Jurkat, Clone E6-1 (cell line): ENCODE results near the gene CACNA1H.

Experiments
- DNase-seq: peaks from one replicate; pipeline ENCODE4 v3.0.0-alpha.2; 2011; ENCODE audit warnings: low read depth, low spot score
- H3K4me3 ChIP-seq: 2 replicates; pipeline ENCODE4 v1.5.1; 2011; ENCODE audit warnings: mild to moderate bottlenecking, low read length, control low read depth, moderate library complexity

The CACNA1H gene

DNA sequence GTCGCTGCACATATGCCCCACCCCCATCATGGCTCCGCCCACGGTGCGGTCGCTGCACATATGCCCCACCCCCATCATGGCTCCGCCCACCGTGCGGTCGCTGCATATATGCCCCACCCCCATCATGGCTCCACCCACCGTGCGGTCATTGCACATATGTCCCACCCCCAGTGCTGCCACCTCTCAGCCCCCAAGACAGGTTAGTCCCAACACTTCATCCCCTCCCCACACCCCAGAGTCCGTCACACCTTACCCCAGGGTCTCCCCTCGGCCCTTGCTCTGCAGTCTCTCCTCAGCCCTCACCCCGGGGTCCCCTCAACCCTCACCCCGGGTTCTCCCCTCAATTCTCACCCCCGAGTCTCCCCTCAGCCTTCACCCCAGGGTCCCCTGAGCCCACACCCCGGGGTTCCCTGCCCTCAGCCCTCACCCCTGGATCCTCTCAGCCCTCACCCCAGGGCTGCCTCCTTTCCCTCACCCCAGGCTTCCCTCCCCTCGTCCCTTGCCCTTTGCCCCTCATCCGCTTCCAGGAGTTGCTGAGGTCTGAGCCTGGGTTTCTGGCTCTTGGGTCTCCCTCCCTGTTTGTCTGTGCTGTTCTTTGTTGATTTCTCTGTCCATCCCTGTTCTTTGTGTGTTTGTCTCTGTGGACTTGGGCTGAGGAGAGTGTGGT lies 46.6 kb downstream of the CACNA1H start:
- H3K4me3 ChIP-seq: no peak overlapping the region
- DNase-seq: no peak

GRCh38 chr16:1200014-1200627 lies 47.2 kb downstream of the CACNA1H start:
- DNase-seq: no peak
- H3K4me3 ChIP-seq: no peak overlapping the region

DNA sequence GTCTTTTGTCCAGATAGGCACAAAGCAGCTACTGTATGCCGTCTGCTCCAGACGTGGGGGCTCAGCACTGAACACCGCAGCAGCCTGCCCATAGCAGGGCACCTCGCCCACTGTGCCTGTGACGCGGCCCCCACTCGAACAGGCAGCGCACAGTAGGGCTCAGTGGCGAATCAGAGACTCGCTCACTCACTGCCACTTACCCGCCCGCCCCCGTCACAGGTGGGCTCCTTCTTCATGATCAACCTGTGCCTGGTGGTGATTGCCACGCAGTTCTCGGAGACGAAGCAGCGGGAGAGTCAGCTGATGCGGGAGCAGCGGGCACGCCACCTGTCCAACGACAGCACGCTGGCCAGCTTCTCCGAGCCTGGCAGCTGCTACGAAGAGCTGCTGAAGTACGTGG lies 48.5 kb downstream of the CACNA1H start:
- no peak overlapping the region for H3K4me3 ChIP-seq
- no peak for DNase-seq

DNA sequence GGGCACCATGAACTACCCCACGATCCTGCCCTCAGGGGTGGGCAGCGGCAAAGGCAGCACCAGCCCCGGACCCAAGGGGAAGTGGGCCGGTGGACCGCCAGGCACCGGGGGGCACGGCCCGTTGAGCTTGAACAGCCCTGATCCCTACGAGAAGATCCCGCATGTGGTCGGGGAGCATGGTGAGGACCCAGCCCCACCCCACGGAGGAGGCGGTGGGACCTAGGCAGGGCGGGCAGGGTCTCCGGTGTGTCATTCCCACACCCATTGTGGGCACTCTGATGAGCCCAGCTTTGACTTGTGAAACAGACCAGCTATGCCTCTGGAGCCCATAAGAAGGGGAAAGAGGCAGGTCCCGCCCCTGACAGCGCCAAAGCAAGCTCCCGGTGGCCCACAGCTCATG lies 49.4 kb downstream of the CACNA1H start:
- no peak overlapping the region for H3K4me3 ChIP-seq
- no peak for DNase-seq

DNA sequence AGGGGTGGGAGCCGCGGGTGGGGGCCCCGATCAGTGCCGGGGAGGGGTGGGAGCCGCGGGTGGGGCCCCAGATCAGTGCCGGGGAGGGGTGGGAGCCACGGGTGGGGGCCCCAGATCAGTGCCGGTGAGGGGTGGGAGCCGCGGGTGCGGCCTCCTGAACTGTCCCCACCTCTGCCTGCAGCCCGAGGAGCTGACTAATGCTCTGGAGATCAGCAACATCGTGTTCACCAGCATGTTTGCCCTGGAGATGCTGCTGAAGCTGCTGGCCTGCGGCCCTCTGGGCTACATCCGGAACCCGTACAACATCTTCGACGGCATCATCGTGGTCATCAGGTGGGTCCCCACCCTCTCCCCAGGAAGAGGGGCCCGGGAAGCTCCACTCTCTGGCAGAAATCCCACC lies 52.0 kb downstream of the CACNA1H start:
- no peak for DNase-seq
- no peak overlapping the region for H3K4me3 ChIP-seq

- no peak for DNase-seq
- H3K4me3 ChIP-seq: no peak overlapping the region
Measured at GRCh38 chr16:1206326-1206725, 53.4 kb downstream of the CACNA1H start.

DNA sequence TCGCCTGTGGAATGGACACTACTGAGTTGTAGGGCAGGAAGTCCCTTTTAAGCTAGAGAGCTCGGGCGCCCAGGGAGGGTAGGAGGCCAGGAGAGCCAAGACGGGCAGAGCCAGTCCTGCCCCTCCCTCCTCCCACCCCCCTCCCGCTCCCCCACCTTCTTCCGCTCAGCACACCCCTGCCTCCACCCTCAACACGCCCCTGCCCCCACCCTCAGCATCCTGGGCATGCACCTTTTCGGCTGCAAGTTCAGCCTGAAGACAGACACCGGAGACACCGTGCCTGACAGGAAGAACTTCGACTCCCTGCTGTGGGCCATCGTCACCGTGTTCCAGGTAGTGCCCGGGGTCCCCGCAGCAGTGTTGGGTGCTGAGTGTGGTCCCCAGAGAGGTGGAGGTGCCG lies 53.9 kb downstream of the CACNA1H start:
- H3K4me3 ChIP-seq: peak overlapping the region; percentile 52
- DNase-seq: peak; percentile 80

- peak; percentile 77 for DNase-seq
- peak overlapping the region; percentile 52 for H3K4me3 ChIP-seq
Measured at GRCh38 chr16:1208239-1208830, 55.4 kb downstream of the CACNA1H start.

DNA sequence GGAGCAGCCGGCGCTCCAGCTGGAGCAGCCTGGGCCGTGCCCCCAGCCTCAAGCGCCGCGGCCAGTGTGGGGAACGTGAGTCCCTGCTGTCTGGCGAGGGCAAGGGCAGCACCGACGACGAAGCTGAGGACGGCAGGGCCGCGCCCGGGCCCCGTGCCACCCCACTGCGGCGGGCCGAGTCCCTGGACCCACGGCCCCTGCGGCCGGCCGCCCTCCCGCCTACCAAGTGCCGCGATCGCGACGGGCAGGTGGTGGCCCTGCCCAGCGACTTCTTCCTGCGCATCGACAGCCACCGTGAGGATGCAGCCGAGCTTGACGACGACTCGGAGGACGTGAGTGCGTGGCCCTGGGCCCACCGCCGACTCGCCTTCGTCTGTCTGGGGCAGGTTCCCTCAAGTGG lies 56.2 kb downstream of the CACNA1H start:
- DNase-seq: no peak
- no peak overlapping the region for H3K4me3 ChIP-seq

GRCh38 chr16:1210461-1210860 lies 57.6 kb downstream of the CACNA1H start:
- DNase-seq: no peak
- no peak overlapping the region for H3K4me3 ChIP-seq

DNA sequence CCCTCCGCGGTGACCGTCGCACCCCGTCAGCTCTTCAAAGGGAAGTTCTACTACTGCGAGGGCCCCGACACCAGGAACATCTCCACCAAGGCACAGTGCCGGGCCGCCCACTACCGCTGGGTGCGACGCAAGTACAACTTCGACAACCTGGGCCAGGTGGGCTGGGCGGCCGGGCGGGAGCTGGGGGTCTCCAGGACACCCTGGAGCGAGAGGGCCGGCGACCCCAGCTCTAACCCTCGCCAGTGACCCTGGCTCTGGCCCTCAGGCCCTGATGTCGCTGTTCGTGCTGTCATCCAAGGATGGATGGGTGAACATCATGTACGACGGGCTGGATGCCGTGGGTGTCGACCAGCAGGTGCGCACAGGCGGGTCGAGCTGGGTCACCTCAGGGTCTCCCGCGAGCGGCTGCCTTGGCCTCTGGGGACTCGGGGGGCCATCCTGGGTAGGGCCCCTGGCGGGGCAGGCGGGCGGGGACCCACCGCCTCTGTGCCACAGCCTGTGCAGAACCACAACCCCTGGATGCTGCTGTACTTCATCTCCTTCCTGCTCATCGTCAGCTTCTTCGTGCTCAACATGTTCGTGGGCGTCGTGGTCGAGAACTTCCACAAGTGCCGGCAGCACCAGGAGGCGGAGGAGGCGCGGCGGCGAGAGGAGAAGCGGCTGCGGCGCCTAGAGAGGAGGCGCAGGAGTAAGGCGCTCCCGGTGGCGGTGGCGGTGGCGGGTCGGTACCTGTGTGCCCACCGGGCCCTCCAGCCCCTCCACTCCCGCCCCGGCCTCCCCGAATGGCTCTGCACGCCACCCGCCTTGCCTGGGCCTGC lies 58.8 kb downstream of the CACNA1H start:
- no peak overlapping the region for H3K4me3 ChIP-seq
- DNase-seq: no peak

DNA sequence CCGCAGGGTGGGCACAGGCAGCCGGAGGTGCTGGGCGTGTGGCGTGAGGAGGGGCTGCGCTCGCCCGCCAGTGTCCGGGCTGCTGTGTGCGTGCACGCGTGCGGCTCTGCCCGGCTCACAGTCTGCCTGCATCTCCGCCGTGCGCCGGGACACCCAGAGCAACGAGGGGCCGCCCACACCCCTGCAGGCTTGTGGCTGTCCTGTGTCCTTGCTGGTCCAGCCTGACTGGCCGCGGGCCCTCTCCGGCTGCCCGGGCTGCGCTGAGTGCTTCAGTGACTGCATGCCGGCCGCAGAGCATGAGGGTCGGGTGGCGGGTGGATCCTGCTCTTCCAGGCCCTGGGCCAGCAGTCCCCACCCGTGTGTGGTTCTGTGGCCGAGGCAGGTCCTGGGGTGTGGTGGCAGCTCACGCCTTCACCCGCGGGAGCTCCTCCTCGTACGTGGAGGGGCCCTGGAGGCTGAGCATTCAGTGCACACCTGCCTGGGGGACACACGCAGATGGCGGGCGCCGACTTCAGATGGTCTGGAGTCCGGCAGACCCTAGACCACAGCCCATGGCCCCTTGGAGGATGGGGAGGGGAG lies 59.8 kb downstream of the CACNA1H start:
- H3K4me3 ChIP-seq: no peak overlapping the region
- no peak for DNase-seq

DNA sequence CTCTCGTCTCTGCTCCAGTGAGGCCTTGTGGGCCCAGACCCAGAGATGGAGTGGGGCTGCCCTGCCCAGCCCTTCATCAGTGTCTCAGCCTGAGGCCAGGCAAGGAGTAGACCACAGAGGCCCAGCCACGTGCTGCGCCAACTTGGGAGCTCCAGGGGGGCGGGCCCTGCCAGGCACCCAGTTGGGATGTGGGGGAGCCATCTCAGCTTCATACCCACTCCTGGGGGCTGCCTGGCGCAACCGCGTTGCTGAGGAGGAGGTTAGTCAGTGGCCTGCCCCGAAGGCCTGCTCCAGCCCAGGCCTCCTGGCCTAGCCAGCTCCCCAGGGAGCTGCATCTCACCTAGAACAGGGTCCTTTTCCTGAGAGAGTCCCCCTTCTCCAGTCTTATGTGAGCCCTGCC lies 60.3 kb downstream of the CACNA1H start:
- no peak overlapping the region for H3K4me3 ChIP-seq
- DNase-seq: no peak

- no peak for DNase-seq
- H3K4me3 ChIP-seq: no peak overlapping the region
Measured at GRCh38 chr16:1213796-1214372, 61.0 kb downstream of the CACNA1H start.

GRCh38 chr16:1214719-1215118 lies 61.8 kb downstream of the CACNA1H start:
- DNase-seq: no peak
- no peak overlapping the region for H3K4me3 ChIP-seq

- DNase-seq: no peak
- H3K4me3 ChIP-seq: no peak overlapping the region
Measured at GRCh38 chr16:1215574-1216295, 62.8 kb downstream of the CACNA1H start.

DNA sequence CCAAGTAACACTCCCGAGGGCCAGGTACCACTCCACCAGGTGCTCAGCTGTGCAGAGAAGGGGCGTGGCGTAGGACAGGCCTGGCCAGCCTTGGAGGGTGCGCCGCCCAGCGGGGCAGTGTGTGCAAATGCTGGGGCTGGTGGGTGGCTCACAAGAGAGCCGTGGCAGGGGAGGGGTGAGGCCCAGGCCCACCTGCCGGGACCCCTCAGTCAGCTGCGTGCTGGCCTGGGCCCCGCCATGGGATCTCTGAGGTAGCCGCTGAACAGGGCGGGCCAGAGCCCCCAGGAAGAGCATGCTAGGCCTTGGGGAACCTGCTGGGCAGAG lies 63.4 kb downstream of the CACNA1H start:
- no peak overlapping the region for H3K4me3 ChIP-seq
- no peak for DNase-seq

GRCh38 chr16:1216681-1217400 lies 63.9 kb downstream of the CACNA1H start:
- DNase-seq: no peak
- H3K4me3 ChIP-seq: no peak overlapping the region
